Measurements from ENCODE around the gene DNAH17.
"Not testable (repeated sequence)": the region's sequence is repeated elsewhere in the genome, so short reads cannot be mapped to it uniquely, and the experiment has no call there.

DNAH17 gene

DNA sequence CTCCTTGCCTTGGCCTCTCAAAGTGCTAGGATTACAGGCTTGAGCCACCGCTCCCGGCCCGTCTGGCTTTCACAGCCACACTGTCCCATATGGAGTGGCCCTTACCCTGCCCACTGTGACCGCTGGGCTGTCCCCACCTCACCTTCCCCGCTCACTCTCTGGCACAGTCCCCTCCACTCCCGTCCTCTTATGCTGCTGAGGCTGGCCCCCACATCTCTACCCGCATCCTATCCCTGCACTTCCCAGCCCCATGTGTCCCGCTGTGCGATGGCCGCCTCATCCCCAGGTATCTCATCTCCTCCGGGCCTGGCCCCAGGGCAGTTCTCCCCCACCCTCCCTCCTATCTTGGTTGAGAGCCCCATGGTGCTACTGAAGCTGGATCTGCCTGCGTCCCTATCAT lies 105.6 kb downstream of the DNAH17 start:
- no peak for DNase-seq

DNA sequence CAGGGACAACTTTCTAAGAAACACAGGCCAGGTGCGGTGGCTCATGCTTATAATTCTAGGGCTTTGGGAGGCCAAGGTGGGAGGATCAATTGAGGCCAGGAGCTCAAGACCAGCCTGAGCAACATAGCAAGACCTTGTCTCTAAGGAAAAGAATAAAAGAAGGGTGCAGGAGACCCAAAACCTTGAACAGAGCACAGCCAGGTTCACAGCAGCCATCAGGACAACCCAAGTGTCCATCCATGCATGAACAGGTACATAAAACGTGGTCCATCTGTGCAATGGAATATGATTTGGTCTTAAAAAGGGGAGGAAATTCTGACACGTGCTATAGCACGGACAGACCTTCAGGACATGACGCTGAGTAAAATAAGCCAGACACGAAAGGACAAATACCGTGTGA lies 107.8 kb downstream of the DNAH17 start:
- DNase-seq = no peak

DNA sequence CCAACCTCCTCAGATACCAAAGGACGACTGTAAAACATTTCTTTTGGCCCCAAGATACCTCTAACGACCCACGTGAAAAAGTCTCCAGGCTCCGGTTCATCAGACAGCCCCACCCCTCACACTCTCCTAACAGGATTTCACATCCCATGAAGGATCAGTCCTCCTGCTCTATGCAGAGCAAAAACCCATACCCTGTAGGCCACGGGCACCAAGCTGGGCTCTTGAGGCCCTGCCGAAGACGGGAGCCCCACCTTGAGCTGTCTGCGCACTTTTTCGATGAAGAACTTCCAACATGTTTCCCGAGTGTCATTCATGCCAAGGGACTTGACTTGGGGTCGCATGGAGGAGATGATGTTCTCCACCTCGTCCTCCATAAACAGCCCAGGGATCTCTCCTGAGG lies 108.8 kb downstream of the DNAH17 start:
- no peak for DNase-seq

- no peak for DNase-seq
These were observed 110.1 kb downstream of the DNAH17 start for GRCh38 chr17:78466786-78467715.

DNA sequence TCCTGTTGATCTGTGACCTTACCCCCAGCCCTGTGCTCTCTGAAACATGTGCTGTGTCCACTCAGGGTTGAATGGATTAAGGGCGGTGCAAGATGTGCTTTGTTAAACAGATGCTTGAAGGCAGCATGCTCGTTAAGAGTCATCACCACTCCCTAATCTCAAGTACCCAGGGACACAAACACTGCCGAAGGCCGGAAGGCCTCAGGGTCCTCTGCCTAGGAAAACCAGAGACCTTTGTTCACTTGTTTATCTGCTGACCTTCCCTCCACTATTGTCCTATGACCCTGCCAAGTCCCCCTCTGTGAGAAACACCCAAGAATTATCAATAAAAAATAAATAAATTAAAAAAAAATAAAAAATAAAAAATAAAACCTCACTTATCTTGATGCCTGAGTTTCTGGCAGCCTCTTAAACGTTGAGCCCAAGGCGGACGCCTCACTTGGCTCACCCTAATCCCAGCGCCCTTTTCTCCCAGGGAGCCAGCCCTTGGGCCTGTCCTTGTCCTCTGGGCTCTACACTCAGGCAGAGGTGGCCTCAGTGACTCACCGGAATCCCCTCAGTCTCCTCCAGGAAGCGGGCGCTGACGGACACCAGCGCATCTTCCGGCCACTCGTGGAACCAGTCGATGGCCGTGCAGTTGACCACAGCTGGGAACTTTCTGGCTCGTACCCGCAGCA lies 110.9 kb downstream of the DNAH17 start:
- DNase-seq = not testable (repeated sequence)

DNA sequence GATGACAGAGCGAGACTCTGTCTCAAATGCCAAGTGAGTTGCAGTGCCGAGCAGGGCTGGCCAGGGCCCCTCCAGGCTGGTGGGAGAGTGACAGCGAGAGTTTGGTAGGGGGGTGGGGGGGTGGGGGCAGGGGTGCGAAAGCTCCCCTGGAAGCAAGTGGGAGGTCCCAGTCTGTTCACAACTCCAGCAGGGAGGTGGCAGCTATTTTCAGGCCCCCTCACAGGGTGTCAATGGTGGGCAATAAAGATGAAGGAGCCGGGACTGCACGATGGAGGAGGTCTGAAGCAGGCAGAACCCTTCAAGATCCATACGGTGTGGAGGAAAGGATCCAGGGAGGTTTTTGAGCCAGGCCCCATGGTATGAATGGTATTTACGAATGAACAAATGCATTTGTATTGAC lies 115.0 kb downstream of the DNAH17 start:
- DNase-seq = no peak

DNA sequence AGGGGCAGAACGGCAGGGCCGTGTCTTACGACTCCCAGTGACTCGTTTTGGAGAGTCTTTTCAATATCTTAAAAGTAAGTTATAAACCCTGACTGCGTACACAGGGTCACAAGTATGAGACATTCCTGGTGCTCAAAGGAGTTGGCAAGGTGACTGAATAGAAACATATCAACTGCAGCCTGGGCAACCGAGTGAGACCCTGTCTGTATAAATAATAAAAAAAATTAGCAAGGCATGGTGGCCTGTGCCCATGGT lies 115.5 kb downstream of the DNAH17 start:
- no peak for DNase-seq

- DNase-seq = no peak
These were observed 116.0 kb downstream of the DNAH17 start for GRCh38 chr17:78460951-78461798.

DNA sequence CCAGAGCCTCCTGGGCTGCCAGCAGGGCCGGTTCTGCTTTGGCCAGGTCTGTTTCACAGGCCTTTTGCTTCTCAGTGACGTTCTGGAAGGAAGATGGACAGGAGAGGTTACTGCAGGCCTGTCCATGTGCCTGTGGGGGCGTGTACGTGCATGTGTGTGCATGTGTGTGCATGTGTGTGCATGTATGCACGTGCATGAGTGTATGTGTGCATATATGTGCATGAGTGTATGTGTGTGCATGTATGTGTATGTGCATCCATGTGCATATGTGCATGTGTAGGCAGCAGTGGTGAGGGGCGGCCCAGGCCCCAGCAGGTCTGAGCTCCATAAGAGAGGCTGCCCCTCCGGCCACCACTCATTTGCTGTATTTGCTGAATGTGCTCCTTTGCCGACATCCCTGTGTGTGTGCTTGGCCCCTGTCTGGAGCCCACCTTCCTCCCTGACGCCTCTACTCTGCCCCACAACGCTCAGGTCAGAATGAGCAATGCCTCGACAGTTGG lies 117.0 kb downstream of the DNAH17 start:
- DNase-seq = no peak

GRCh38 chr17:78459696-78460095 lies 117.5 kb downstream of the DNAH17 start:
- no peak for DNase-seq

- no peak for DNase-seq
These were observed 118.4 kb downstream of the DNAH17 start for GRCh38 chr17:78458736-78459335.

GRCh38 chr17:78458091-78458490 lies 119.1 kb downstream of the DNAH17 start:
- DNase-seq = no peak

DNA sequence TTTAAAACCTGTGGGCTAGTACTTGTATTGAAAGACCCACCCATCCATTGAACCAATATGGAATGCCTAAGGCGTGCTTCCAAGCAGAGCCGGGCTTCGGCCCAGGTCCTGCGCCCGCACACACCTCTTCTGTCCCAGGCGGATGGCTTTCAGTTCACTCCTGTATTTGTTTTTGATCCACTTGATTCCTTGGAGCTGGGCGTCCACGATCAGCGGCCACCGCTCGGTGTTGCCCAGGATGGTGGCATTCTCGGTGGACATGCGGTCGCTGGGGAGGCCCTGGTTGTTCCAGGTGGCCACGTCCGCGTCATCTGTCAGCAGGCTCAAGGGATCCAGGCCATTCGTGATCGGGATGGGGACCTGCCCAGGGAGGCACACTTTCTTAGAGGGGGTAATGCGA lies 122.8 kb downstream of the DNAH17 start:
- DNase-seq = no peak

DNA sequence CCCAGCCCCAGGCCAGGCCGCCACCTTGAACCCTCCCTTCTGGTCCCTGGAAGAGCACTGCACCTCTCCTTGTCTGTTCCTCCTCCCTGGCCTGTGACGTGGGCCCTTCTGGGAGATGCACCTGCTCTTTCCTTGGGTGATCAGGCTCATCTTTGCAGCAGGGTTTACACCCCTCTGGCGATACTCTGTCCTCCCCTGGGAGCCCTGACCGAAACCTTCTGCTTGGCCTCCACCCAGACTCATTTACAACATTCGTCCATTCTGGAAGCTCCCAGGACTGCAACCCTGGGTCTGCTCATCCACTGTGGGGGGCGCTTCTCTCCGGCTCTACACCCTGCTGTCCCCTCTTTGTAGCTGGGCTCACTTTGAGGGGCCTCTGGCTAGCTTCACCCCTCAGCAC lies 125.4 kb downstream of the DNAH17 start:
- DNase-seq = no peak

DNA sequence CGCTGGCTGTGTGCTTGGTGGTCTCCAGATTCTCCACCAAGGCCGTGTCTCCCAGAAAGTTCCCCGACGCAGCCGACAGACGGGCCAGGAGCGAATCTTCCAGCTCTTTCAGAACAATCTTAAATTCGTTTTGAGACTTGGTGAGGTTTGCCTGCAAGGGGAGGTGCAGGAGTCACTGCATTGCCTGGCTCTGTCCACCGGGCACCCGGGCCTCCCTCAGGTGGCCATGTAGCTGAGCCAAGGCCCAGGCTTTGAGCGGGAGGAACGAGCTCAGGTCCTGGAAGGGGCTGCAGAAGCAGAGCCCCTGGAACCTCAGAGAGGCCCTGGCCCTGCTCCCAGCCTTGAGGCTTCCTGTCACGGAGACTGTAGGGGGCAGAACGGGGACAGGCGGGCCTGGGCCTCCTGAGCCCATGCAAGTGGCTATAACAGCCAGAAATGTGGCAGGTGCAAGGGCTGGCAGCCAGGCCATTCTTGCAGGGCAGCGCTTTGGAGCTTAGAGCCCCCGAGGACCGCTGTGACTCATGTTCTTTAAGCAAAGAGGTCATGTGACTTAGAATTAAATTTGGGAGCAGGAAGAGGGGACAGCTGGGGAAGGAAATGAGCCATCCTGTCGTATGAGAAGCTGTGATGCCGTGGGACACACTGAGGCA lies 126.4 kb downstream of the DNAH17 start:
- DNase-seq = no peak

GRCh38 chr17:78449983-78450595 lies 127.1 kb downstream of the DNAH17 start:
- DNase-seq = no peak

DNA sequence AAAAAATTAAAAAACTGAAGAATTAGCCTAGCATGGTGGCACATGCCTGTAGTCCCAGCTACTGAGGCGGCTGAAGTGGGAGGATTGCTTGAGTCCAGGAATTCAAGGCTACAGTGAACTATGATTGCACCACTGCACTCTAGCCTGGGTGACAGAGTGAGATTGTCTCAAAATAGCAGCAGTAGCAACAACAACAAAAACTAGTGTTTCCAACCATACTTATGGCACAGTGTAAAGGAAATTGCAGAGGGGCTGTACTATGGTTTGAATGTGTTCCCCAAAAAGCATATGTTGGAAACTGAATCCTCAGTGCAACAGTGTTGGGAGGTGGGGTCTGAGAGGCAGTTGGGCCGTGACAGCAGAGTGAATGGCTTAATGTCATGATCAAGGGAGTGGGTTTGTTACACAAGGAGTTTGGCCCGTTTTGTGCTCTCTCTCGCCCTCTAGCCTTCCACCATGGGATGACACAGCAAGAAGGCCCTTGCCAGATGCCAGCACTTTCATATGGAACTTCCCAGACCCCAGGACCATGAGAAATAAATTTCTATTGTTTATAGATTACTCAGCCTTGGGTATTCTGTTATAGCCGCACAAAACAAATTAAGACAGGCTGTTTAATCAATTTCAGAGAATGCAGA lies 128.7 kb downstream of the DNAH17 start:
- no peak for DNase-seq

DNA sequence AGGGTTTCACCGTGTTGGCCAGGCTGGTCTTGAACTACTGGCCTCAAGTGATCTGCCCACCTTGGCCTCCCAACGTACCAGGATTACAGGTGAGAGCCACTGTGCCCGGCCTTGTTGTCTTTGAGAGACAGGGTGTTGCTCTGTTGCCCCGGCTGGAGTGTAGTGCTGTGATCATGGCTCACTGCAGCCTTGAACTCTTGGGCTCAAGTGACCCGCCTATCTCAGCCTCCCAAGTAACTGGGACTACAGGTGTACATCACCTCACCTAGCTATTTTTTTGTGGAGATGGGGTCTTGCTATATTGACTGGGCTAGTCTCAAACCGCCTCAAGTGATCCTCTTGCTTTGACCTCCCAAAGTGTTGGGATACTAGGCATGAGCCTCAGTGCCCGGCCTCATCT lies 130.4 kb downstream of the DNAH17 start:
- no peak for DNase-seq

DNA sequence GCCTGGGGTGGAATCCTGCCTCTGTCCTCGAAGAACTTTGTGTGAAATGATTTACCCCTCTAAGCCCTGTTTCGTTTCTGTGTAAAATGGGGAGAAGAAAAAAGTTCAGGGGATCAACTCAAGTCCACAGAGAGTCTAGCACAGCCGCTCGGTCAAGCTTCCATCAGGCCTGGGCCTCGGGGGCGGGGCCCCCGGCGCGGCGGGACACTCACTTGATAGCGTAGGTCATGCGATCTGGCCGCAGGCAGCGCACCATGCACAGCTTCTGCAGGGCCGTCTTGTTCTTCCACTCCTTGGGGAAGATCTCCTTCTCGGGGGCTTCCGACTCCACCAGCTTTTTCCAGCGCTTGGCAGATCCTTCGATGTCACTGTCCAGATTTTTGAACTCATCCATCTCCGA lies 132.8 kb downstream of the DNAH17 start:
- no peak for DNase-seq

DNA sequence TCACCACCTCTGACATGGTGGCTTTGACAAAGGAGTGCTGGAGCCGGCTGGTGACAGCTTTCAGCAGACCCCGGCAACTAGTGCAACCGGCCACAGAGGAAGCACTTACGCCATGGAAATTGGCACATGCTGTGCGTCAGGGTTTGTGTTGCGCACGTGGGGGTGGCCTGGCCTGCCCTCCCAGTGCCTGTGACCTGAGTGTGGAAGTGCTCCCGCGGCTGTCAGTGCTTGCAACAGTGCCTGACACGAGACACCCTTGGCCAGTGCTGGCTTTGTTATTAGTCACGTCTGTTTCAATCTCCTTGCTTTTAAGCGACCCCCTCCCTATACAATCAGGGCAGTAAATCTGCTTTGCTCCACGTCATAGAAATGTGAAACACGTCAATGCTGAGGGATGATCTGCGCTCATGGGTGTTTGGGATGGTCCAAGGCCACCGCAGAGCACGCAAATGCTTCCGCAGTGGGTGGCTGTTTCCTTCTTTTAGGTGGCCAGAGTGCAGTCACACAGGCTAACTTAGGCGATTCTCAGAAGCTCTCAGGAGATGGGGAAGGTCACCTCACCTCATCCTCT lies 134.5 kb downstream of the DNAH17 start:
- DNase-seq = no peak

GRCh38 chr17:78441271-78441971 lies 135.8 kb downstream of the DNAH17 start:
- no peak for DNase-seq

Measured in amniotic stem cell (primary cell).